H9 (cell line): ENCODE measurements around the gene ZFP64. TPM values are rescaled to one million over a fixed set of nuclear protein-coding genes. Genes with fewer than 3 reads are reported as not detected.
"Not testable (repeated sequence)": the region's sequence is repeated elsewhere in the genome, so short reads cannot be mapped to it uniquely, and the experiment has no call there.

Source experiments
- DNase-seq: peaks from one replicate; pipeline ENCODE4 v3.0.0-alpha.2; 2017
- H2AFZ ChIP-seq: one replicate; pipeline ENCODE4 v1.6.1; 2013; ENCODE audit warnings: mild to moderate bottlenecking, low read length, control low read depth, moderate library complexity
- H2AK5ac ChIP-seq: 2 replicates; pipeline ENCODE4 v1.6.1; 2013; ENCODE audit warnings: low read length, control low read depth, mixed read lengths; ENCODE audit not compliant: insufficient read length
- H2BK120ac ChIP-seq: one replicate; pipeline ENCODE4 v1.6.1; 2013; ENCODE audit warnings: low read depth, mild to moderate bottlenecking, low read length, control low read depth, inconsistent platforms; ENCODE audit not compliant: poor library complexity, severe bottlenecking
- H2BK12ac ChIP-seq: 2 replicates; pipeline ENCODE4 v1.6.1; 2013; ENCODE audit warnings: low read length, control low read depth, mixed read lengths, low read depth; ENCODE audit not compliant: insufficient read length
- H2BK15ac ChIP-seq: 2 replicates; pipeline ENCODE4 v1.6.1; 2013; ENCODE audit warnings: low read depth, low read length, control low read depth
- H2BK20ac ChIP-seq: one replicate; pipeline ENCODE4 v1.6.1; 2013; ENCODE audit warnings: low read depth, mild to moderate bottlenecking, low read length, control low read depth, inconsistent platforms; ENCODE audit not compliant: poor library complexity, severe bottlenecking
- H2BK5ac ChIP-seq: 2 replicates; pipeline ENCODE4 v1.6.1; 2013; ENCODE audit warnings: low read length, control low read depth, mixed read lengths; ENCODE audit not compliant: insufficient read length
- H3K14ac ChIP-seq: 2 replicates; pipeline ENCODE4 v1.6.1; 2013; ENCODE audit warnings: low read length, control low read depth; ENCODE audit not compliant: insufficient read depth
- H3K18ac ChIP-seq: 2 replicates; pipeline ENCODE4 v1.6.1; 2013; ENCODE audit warnings: low read depth, mild to moderate bottlenecking, mixed read lengths, low read length, control low read depth; ENCODE audit not compliant: insufficient read length
- H3K23ac ChIP-seq: 2 replicates; pipeline ENCODE4 v1.6.1; 2013; ENCODE audit warnings: low read length, control low read depth, mixed read lengths, low read depth; ENCODE audit not compliant: insufficient read length
- H3K23me2 ChIP-seq: 2 replicates; pipeline ENCODE4 v1.6.1; 2013; ENCODE audit warnings: low read depth, mild to moderate bottlenecking, mixed read lengths, low read length, control low read depth; ENCODE audit not compliant: insufficient read length, poor library complexity, severe bottlenecking
- H3K27ac ChIP-seq: 2 replicates; pipeline ENCODE4 v1.5.1; 2013; ENCODE audit warnings: low read length, control low read depth, mixed read lengths, low read depth; ENCODE audit not compliant: insufficient read length
- H3K27me3 ChIP-seq: 2 replicates; pipeline ENCODE4 v1.6.1; 2013; ENCODE audit warnings: low read length, control low read depth, inconsistent platforms; ENCODE audit not compliant: insufficient read depth
- H3K4ac ChIP-seq: 2 replicates; pipeline ENCODE4 v1.6.1; 2013; ENCODE audit warnings: low read depth, mild to moderate bottlenecking, control low read depth, inconsistent platforms, low read length, moderate library complexity
- H3K4me1 ChIP-seq: 2 replicates; pipeline ENCODE4 v1.6.1; 2013; ENCODE audit warnings: low read length, control low read depth, inconsistent platforms; ENCODE audit not compliant: insufficient read depth
- H3K4me2 ChIP-seq: 2 replicates; pipeline ENCODE4 v1.6.1; 2013; ENCODE audit warnings: low read length, control low read depth, mixed read lengths; ENCODE audit not compliant: insufficient read length, insufficient read depth
- H3K56ac ChIP-seq: 2 replicates; pipeline ENCODE4 v1.6.1; 2013; ENCODE audit warnings: low read depth, mild to moderate bottlenecking, mixed read lengths, low read length, control low read depth; ENCODE audit not compliant: insufficient read length
- H3K79me1 ChIP-seq: 2 replicates; pipeline ENCODE4 v1.6.1; 2013; ENCODE audit warnings: low read depth, mild to moderate bottlenecking, moderate library complexity, low read length, control low read depth, inconsistent platforms; ENCODE audit not compliant: insufficient read depth, poor library complexity, severe bottlenecking
- H3K79me2 ChIP-seq: 2 replicates; pipeline ENCODE4 v1.6.1; 2013; ENCODE audit warnings: low read length, control low read depth, inconsistent platforms; ENCODE audit not compliant: insufficient read depth
- H3K9ac ChIP-seq: 2 replicates; pipeline ENCODE4 v1.6.1; 2013; ENCODE audit warnings: low read length, control low read depth, mixed read lengths; ENCODE audit not compliant: insufficient read length; ENCODE audit errors: extremely low read depth
- H3K9me3 ChIP-seq: one replicate; pipeline ENCODE4 v1.6.1; 2013; ENCODE audit warnings: low read depth, low read length, inconsistent platforms; ENCODE audit not compliant: control insufficient read depth
- H3T11ph ChIP-seq: one replicate; pipeline ENCODE4 v1.6.1; 2013; ENCODE audit warnings: mild to moderate bottlenecking, low read length, control low read depth, inconsistent platforms
- H4K20me1 ChIP-seq: one replicate; pipeline ENCODE4 v1.6.1; 2013; ENCODE audit not compliant: control insufficient read depth, insufficient read length, insufficient read depth
- H4K5ac ChIP-seq: 2 replicates; pipeline ENCODE4 v1.6.1; 2013; ENCODE audit warnings: low read depth, mild to moderate bottlenecking, mixed read lengths, low read length, control low read depth; ENCODE audit not compliant: insufficient read length
- H4K8ac ChIP-seq: replicated peaks from 2 replicates; pipeline ENCODE4 v1.6.1; 2013; ENCODE audit warnings: low read length, control low read depth, mixed read lengths, low read depth; ENCODE audit not compliant: insufficient read length
- H4K91ac ChIP-seq: 2 replicates; pipeline ENCODE4 v1.6.1; 2013; ENCODE audit warnings: low read depth, mild to moderate bottlenecking, moderate library complexity, mixed read lengths, low read length, control low read depth; ENCODE audit not compliant: insufficient read length
- H3K27ac Mint-ChIP-seq, 3 experiments: 2 replicates in 2 of 3; 3 replicates in 1 of 3; pipeline ENCODE4 v1.8.0; 2020 to 2021; ENCODE audit warnings: mixed read lengths in 3 of 3, mild to moderate bottlenecking in 1 of 3, moderate library complexity in 1 of 3
- H3K27me3 Mint-ChIP-seq: 2 replicates; pipeline ENCODE4 v1.8.0; 2021; ENCODE audit warnings: low read depth, mild to moderate bottlenecking, moderate library complexity, mixed read lengths
- H3K36me3 Mint-ChIP-seq, 3 experiments: 2 replicates in 2 of 3; 3 replicates in 1 of 3; pipeline ENCODE4 v1.8.0; 2020 to 2021; ENCODE audit warnings: low read depth in 3 of 3, mixed read lengths in 3 of 3; ENCODE audit not compliant: insufficient read depth in 1 of 3
- H3K4me1 Mint-ChIP-seq, 2 experiments: 2 replicates each; pipeline ENCODE4 v1.8.0; 2020; ENCODE audit warnings: mixed read lengths in 2 of 2
- H3K4me3 Mint-ChIP-seq, 2 experiments: 2 replicates in 1 of 2; 3 replicates in 1 of 2; pipeline ENCODE4 v1.8.0; 2020 to 2021; ENCODE audit warnings: mild to moderate bottlenecking in 2 of 2, mixed read lengths in 2 of 2, moderate library complexity in 1 of 2
- H3K9me3 Mint-ChIP-seq, 2 experiments: 2 replicates in 1 of 2; 3 replicates in 1 of 2; pipeline ENCODE4 v1.8.0; 2020; ENCODE audit warnings: mild to moderate bottlenecking in 2 of 2, mixed read lengths in 2 of 2, moderate library complexity in 1 of 2
- WGBS: extraction: QIAGEN DNeasy Blood & Tissue Kit; methylation state at CpG from one replicate; pipeline ENCODE4 v1.1.7; 2013; ENCODE audit warnings: missing lambda C conversion rate, low lambda C conversion rate, mixed read lengths; ENCODE audit not compliant: insufficient read length; ENCODE audit errors: extremely low coverage; 5-methylcytosine and 5-hydroxymethylcytosine counted together
- total RNA-seq: library from RNA; stranded (reverse); gene quantifications from 2 replicates; pipeline ENCODE4 v1.2.1, GENCODE V29; 2021
- TF ChIP-seq, protein P1 (sequence below): fragments of 200-600 bp; sonication (generic); conservative IDR thresholded peaks from 3 replicates; pipeline ENCODE4 v1.8.0; 2021; ENCODE audit warnings: antibody characterized with exemption, mild to moderate bottlenecking

The ZFP64 gene
- total RNA-seq, 1 experiment from 2014 or later, result 29.2 TPM

DNA sequence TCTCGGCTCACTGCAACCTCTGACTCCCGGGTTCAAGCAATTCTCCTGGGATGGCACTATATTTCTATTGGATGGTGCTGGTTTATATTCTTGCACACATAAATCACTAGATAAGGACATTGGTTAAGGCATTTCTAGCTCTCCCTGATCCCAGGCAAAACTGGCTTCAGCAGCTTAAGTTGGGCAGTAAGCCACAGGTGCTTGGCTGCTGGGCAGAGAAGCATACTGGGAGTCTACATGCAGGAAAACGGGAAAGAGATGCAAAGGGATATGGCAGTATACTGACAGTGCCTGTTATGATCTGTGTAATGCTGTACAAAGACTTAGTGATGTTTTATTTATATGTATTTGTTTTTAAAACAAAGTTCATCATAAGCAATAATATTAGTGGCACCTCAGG, 33.3 kb upstream of the ZFP64 start:
- H3K4me1 Mint-ChIP-seq, result peaks cover 0 to 2% of the 10 kb centered on the region in 2 experiments; a peak in 1 of 4 replicates
- H4K8ac ChIP-seq, result no peak overlapping the region
- H2AFZ ChIP-seq, result no peak overlapping the region
- H3K23ac ChIP-seq, result no peak overlapping the region
- H2BK15ac ChIP-seq, result no peak overlapping the region
- H4K5ac ChIP-seq, result no peak overlapping the region
- H2BK120ac ChIP-seq, result no peak overlapping the region
- H3K18ac ChIP-seq, result no peak overlapping the region
- H2AK5ac ChIP-seq, result no peak overlapping the region
- WGBS, result no CpG with 5 or more reads among the region's 3 CpGs
- peaks cover 20 to 22% of the 10 kb centered on the region in 2 experiments for H3K9me3 Mint-ChIP-seq
- no peak overlapping the region for H2BK20ac ChIP-seq
- H2BK5ac ChIP-seq, result no peak overlapping the region
- no peak overlapping the region for H4K91ac ChIP-seq
- no peaks in the 10 kb centered on the region for H3K79me1 ChIP-seq
- H3K9ac ChIP-seq, result no peak overlapping the region
- H3K4ac ChIP-seq, result no peak overlapping the region
- H3K56ac ChIP-seq, result no peak overlapping the region
- H3K36me3 Mint-ChIP-seq, result peaks cover 5 to 19% (median 7%) of the 10 kb centered on the region in 3 experiments; a peak in 5 of 7 replicates
- H3T11ph ChIP-seq, result no peak overlapping the region
- no peaks in the 10 kb centered on the region for H4K20me1 ChIP-seq
- no peak overlapping the region for H3K4me2 ChIP-seq
- H2BK12ac ChIP-seq, result no peak overlapping the region
- no peak overlapping the region for H3K14ac ChIP-seq
- no peaks in the 10 kb centered on the region for H3K23me2 ChIP-seq
- no peak overlapping the region for H3K27ac Mint-ChIP-seq
- H3K4me1 ChIP-seq, result no peaks in the 10 kb centered on the region
- no peaks in the 10 kb centered on the region for H3K79me2 ChIP-seq
- H3K9me3 ChIP-seq, result peaks cover 9% of the 10 kb centered on the region
- H3K27ac ChIP-seq, result no peak overlapping the region
- TF ChIP-seq, protein P1, sequence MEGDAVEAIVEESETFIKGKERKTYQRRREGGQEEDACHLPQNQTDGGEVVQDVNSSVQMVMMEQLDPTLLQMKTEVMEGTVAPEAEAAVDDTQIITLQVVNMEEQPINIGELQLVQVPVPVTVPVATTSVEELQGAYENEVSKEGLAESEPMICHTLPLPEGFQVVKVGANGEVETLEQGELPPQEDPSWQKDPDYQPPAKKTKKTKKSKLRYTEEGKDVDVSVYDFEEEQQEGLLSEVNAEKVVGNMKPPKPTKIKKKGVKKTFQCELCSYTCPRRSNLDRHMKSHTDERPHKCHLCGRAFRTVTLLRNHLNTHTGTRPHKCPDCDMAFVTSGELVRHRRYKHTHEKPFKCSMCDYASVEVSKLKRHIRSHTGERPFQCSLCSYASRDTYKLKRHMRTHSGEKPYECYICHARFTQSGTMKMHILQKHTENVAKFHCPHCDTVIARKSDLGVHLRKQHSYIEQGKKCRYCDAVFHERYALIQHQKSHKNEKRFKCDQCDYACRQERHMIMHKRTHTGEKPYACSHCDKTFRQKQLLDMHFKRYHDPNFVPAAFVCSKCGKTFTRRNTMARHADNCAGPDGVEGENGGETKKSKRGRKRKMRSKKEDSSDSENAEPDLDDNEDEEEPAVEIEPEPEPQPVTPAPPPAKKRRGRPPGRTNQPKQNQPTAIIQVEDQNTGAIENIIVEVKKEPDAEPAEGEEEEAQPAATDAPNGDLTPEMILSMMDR, result no peak
- peaks cover 9% of the 10 kb centered on the region for H3K27me3 Mint-ChIP-seq
- no peaks in the 10 kb centered on the region for H3K27me3 ChIP-seq
- no peak overlapping the region for H3K4me3 Mint-ChIP-seq
- no peak for DNase-seq

DNA sequence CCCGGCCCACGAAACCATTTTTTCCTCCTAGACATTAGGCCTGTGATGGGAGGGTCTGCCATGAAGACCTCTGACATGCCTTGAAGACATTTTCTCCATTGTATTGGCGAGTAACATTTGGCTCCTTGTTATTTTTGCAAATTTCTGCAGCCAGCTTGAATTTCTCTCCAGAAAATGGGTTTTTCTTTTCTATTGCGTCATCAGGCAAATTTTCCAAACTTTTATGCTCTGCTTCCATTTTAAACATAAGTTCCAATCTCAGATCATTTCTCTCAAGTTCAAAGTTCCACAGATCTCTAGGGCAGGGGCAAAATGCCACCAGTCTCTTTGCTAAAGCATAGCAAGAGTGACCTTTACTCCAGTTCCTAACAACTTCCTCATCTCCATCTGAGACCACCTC, 29.8 kb upstream of the ZFP64 start:
- not testable (repeated sequence) for H2BK120ac ChIP-seq, H4K8ac ChIP-seq, H2AFZ ChIP-seq, H3K18ac ChIP-seq, H3K79me1 ChIP-seq, H3K27ac Mint-ChIP-seq, H4K20me1 ChIP-seq, H2BK20ac ChIP-seq, H3K4ac ChIP-seq, H3K27ac ChIP-seq, H3K23ac ChIP-seq, H2BK12ac ChIP-seq, H3K79me2 ChIP-seq, H2BK15ac ChIP-seq, H2BK5ac ChIP-seq, H2AK5ac ChIP-seq, H4K5ac ChIP-seq, H3K14ac ChIP-seq, H3K56ac ChIP-seq, H4K91ac ChIP-seq, H3T11ph ChIP-seq, H3K9ac ChIP-seq, DNase-seq, H3K4me1 Mint-ChIP-seq, H3K27me3 ChIP-seq, H3K4me1 ChIP-seq, H3K9me3 ChIP-seq, H3K23me2 ChIP-seq, H3K4me2 ChIP-seq, H3K4me3 Mint-ChIP-seq
- no CpG with 5 or more reads among the region's 4 CpGs for WGBS
- peaks cover 28 to 33% of the 10 kb centered on the region in 2 experiments for H3K9me3 Mint-ChIP-seq
- H3K27me3 Mint-ChIP-seq, result peaks cover 12% of the 10 kb centered on the region
- peaks cover 5 to 30% (median 10%) of the 10 kb centered on the region in 3 experiments; a peak in 5 of 7 replicates for H3K36me3 Mint-ChIP-seq
